Adrenal gland (tissue), 5 donors: Measurements from ENCODE around the gene COL18A1.

ENCODE experiments used
- POLR2A ChIP-seq, 2 donors: fragments of 450-650 bp; IDR thresholded peaks; one replicate each; pipeline ENCODE4 v1.6.1; 2017; ENCODE audit warnings: antibody characterized with exemption in 2 of 2, mild to moderate bottlenecking in 2 of 2, moderate library complexity in 1 of 2
- TF ChIP-seq, protein P1 (sequence below), 6 experiments: fragments of 450-650 bp in 4 of 6; fragments of 200-600 bp in 2 of 6; sonication (generic) in 1 of 6; IDR thresholded peaks; 1 replicate in 5 of 6; 2 replicates in 1 of 6; pipeline versions ENCODE4 v1.5.1 to v1.8.0; 2016 to 2021; ENCODE audit warnings: antibody characterized with exemption in 6 of 6, mild to moderate bottlenecking in 2 of 6, moderate library complexity in 1 of 6
- donor health status: DM: no; HTN: no; CAD: no.

DNA sequence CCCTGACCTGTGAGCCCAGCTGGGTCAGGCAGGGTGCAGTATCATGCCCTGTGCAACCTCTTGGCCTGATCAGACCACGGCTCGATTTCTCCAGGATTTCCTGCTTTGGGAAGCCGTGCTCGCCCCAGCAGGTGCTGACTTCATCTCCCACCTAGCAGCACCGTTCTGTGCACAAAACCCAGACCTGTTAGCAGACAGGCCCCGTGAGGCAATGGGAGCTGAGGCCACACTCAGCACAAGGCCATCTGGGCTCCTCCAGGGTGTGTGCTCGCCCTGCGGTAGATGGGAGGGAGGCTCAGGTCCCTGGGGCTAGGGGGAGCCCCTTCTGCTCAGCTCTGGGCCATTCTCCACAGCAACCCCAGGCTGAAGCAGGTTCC, 107.6 kb downstream of the COL18A1 start:
- TF ChIP-seq, protein P1, sequence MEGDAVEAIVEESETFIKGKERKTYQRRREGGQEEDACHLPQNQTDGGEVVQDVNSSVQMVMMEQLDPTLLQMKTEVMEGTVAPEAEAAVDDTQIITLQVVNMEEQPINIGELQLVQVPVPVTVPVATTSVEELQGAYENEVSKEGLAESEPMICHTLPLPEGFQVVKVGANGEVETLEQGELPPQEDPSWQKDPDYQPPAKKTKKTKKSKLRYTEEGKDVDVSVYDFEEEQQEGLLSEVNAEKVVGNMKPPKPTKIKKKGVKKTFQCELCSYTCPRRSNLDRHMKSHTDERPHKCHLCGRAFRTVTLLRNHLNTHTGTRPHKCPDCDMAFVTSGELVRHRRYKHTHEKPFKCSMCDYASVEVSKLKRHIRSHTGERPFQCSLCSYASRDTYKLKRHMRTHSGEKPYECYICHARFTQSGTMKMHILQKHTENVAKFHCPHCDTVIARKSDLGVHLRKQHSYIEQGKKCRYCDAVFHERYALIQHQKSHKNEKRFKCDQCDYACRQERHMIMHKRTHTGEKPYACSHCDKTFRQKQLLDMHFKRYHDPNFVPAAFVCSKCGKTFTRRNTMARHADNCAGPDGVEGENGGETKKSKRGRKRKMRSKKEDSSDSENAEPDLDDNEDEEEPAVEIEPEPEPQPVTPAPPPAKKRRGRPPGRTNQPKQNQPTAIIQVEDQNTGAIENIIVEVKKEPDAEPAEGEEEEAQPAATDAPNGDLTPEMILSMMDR (IDR thresholded peaks at IDR 0.05), result no peak
- TF ChIP-seq POLR2A (IDR thresholded peaks at IDR 0.05), result no peak
